ENCODE data around the gene ASCL4.
A peak's percentile ranks its signal among the peaks of the same experiment; 100 is the strongest.
"Not testable (repeated sequence)": the region's sequence is repeated elsewhere in the genome, so short reads cannot be mapped to it uniquely, and the experiment has no call there.

The ASCL4 gene

GRCh38 chr12:107774349-107775029 is at the start of gene ASCL4:
Gene ASCL4 (plus strand): TSS chr12:107774704. CDS start chr12:107775219, 515 bp downstream.
- no peak for DNase-seq (ENCODE audit: low read depth in 2 of 2)

GRCh38 chr12:107727327-107727726 is 47.2 kb upstream of the ASCL4 start:
- not testable (repeated sequence) for DNase-seq (ENCODE audit: low read depth in 2 of 2)

- DNase-seq (ENCODE audit: low read depth in 2 of 2): not testable (repeated sequence)
Observed at GRCh38 chr12:107727742-107728141, 46.8 kb upstream of the ASCL4 start.

- DNase-seq (ENCODE audit: low read depth in 2 of 2): no peak
Observed at GRCh38 chr12:107730618-107731341, 43.7 kb upstream of the ASCL4 start.

- no peak for DNase-seq (ENCODE audit: low read depth in 2 of 2)
Observed at GRCh38 chr12:107731366-107731765, 43.1 kb upstream of the ASCL4 start.

- no peak for DNase-seq (ENCODE audit: low read depth in 2 of 2)
Observed at GRCh38 chr12:107732365-107732764, 42.1 kb upstream of the ASCL4 start.

GRCh38 chr12:107734139-107734538 is 40.4 kb upstream of the ASCL4 start:
- DNase-seq (ENCODE audit: low read depth in 2 of 2): no peak

- DNase-seq (ENCODE audit: low read depth in 2 of 2): no peak
Observed at GRCh38 chr12:107735763-107736162, 38.7 kb upstream of the ASCL4 start.

- no peak for DNase-seq (ENCODE audit: low read depth in 2 of 2)
Observed at GRCh38 chr12:107736914-107737313, 37.6 kb upstream of the ASCL4 start.

- no peak for DNase-seq (ENCODE audit: low read depth in 2 of 2)
Observed at GRCh38 chr12:107748472-107748871, 26.0 kb upstream of the ASCL4 start.

- DNase-seq (ENCODE audit: low read depth in 2 of 2): no peak
Observed at GRCh38 chr12:107749083-107749482, 25.4 kb upstream of the ASCL4 start.

- DNase-seq (ENCODE audit: low read depth in 2 of 2): peak in 1 of 2 donors; percentile 32
Observed at GRCh38 chr12:107759410-107759809, 15.1 kb upstream of the ASCL4 start.

- peak; percentile 10 to 27 for DNase-seq (ENCODE audit: low read depth in 2 of 2)
Observed at GRCh38 chr12:107760207-107760808, 14.2 kb upstream of the ASCL4 start.

GRCh38 chr12:107760809-107761501 is 13.5 kb upstream of the ASCL4 start, which contains the start of gene PRDM4:
Gene PRDM4 (minus strand): TSS chr12:107761137. CDS start chr12:107760515, 622 bp downstream.
- DNase-seq (ENCODE audit: low read depth in 2 of 2): peak; percentile 79 to 87

- no peak for DNase-seq (ENCODE audit: low read depth in 2 of 2)
Observed at GRCh38 chr12:107761502-107761904, 13.0 kb upstream of the ASCL4 start.

GRCh38 chr12:107762874-107763273 is 11.6 kb upstream of the ASCL4 start:
- no peak for DNase-seq (ENCODE audit: low read depth in 2 of 2)

GRCh38 chr12:107764626-107765025 is 9.9 kb upstream of the ASCL4 start:
- DNase-seq (ENCODE audit: low read depth in 2 of 2): no peak

GRCh38 chr12:107765316-107765715 is 9.2 kb upstream of the ASCL4 start:
- DNase-seq (ENCODE audit: low read depth in 2 of 2): no peak

GRCh38 chr12:107767466-107767865 is 7.0 kb upstream of the ASCL4 start:
- DNase-seq (ENCODE audit: low read depth in 2 of 2): no peak

GRCh38 chr12:107775093-107775721 is 703 bp downstream of the ASCL4 start:
- DNase-seq (ENCODE audit: low read depth in 2 of 2): no peak

GRCh38 chr12:107776171-107776570 is 1.7 kb downstream of the ASCL4 start:
- no peak for DNase-seq (ENCODE audit: low read depth in 2 of 2)

All from stimulated activated CD4-positive, alpha-beta T cell treated with anti-CD3 and anti-CD28 coated beads, Interleukin-4, amount 100 ng/mL, for 48 hours (primary cell).